HG03025 (cell line): ENCODE measurements around the gene OR2C3.
"Not testable (repeated sequence)": the region's sequence is repeated elsewhere in the genome, so short reads cannot be mapped to it uniquely, and the experiment has no call there.

Source experiments
- ATAC-seq: cut with Tn5 transposase; IDR thresholded peaks from one replicate; pipeline ENCODE4 v1.9.1; 2021; ENCODE audit warnings: mild to moderate bottlenecking, moderate library complexity; ENCODE audit not compliant: unreplicated experiment, low FRiP score

Gene OR2C3

GRCh38 chr1:247521886-247522285 is 14.4 kb downstream of the OR2C3 start:
- ATAC-seq: not testable (repeated sequence)

GRCh38 chr1:247518613-247518891 is 17.7 kb downstream of the OR2C3 start:
- ATAC-seq: no peak

GRCh38 chr1:247517795-247518612 is 18.2 kb downstream of the OR2C3 start:
- ATAC-seq: no peak

- ATAC-seq: no peak
These were observed 29.4 kb downstream of the OR2C3 start for GRCh38 chr1:247506831-247507230.

- no peak for ATAC-seq
These were observed 35.4 kb downstream of the OR2C3 start for GRCh38 chr1:247500865-247501264.

GRCh38 chr1:247496581-247497285 is 39.5 kb downstream of the OR2C3 start:
- ATAC-seq: no peak

- ATAC-seq: no peak
These were observed 41.5 kb downstream of the OR2C3 start for GRCh38 chr1:247494767-247495166.

GRCh38 chr1:247493106-247493505 is 43.1 kb downstream of the OR2C3 start:
- ATAC-seq: no peak

GRCh38 chr1:247491328-247491727 is 44.9 kb downstream of the OR2C3 start:
- no peak for ATAC-seq

GRCh38 chr1:247487057-247487456 is 49.2 kb downstream of the OR2C3 start:
- ATAC-seq: no peak

- no peak for ATAC-seq
These were observed 53.5 kb downstream of the OR2C3 start for GRCh38 chr1:247482747-247483146.

- ATAC-seq: not testable (repeated sequence)
These were observed 59.7 kb downstream of the OR2C3 start for GRCh38 chr1:247476328-247477058.

GRCh38 chr1:247475793-247476192 is 60.4 kb downstream of the OR2C3 start:
- ATAC-seq: no peak
